Stimulated activated CD8-positive, alpha-beta memory T cell treated with anti-CD3 and anti-CD28 coated beads, Interleukin-4, amount 100 ng/mL, for 24 hours (primary cell): ENCODE measurements around the gene ST3GAL3.
A peak's percentile ranks its signal among the peaks of the same experiment; 100 is the strongest.

Experiments
- DNase-seq: peaks from one replicate; pipeline ENCODE4 v3.0.0-alpha.2; 2020; ENCODE audit warnings: low read depth

Gene ST3GAL3

DNA sequence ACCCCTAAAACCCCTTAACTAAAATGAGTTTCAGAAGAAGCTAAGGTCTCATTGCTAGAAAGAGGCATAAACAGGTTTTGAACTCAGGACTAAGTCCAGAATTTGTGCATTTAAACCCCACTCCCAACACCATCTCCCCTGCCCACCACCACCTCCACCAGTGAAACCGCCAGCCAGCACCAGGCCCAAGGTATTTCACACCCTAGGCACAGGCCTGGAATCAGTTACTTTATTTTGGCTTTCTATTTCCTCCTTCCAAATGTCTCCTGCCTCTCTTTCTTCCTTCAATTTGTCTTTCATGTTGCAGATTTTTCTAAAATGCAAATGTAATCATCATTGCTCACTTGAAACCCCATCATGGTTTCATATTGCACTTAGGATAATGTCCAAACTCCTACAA lies 237.5 kb downstream of the ST3GAL3 start:
- no peak for DNase-seq

DNA sequence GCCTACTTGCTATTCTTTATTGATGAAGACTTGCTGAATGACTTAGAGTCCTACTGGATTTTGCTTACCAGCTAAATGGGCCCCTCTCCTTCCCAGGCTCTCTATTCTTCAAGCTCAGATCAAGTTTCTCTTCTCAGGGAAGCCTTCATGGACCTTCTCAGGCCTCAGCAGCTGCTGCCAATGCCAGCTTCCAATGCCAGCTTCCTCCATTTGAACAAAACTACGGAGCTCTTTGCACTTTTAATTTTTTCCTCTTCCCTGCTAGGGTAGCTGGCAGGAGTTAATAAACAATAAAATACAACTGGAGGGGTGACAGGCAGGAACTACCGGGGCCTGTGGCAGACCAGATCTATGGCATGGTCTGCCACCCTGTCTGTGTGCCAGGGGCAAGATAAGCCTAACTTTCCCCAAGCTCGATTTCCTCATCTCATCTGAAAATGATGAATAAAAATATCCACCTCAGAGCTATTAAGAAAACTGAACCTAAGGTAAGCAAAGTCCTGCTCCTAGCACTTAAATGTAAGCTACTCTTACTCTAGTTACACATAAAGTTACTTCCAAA lies 238.4 kb downstream of the ST3GAL3 start:
- no peak for DNase-seq

DNA sequence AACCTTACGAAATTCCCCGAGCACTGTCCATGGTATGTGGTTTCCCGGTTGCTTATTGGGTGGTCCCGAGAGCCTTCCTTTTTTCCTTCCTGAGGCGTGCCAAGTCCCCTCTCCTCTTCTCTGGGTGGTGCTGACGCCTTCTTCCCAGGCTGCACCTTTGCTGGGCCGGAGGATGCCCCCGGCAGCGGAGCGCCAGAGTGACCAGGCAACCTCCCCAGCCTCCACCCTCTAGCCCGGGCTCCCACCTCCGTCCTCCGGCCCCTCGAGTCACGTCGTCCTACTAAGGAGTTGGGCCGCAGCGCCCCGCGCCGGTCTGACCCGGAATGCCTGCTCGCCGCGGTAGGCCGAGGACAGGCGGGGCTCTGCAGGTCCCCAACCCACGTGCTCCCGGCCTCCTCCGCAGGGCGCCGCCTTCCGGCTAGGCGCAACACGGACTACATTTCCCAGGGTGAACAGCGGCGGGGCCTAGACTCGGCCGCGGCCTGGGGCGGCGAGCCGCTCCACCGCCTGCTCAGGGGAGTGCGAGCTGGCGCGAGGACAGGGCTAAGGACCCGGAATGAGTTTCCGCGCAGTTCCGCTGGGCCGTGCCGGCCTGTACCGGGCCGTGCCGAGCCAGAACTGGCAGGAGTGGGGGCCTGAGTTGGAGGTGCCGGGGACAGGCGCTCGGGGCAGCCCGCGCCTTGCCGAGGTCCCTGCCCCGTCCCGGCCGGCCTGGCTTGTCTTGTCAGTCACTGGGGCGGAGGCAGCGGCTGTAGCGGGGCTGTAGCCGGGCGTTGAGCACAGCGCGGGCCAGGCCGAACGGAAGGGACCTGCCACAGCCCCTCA lies 239.1 kb downstream of the ST3GAL3 start, which contains the start of gene IPO13:
Gene IPO13 (plus strand): TSS at position 715 of the 825 bp plus-strand sequence. CDS start 651 bp downstream, outside the sequence.
- DNase-seq = peak; percentile 91

DNA sequence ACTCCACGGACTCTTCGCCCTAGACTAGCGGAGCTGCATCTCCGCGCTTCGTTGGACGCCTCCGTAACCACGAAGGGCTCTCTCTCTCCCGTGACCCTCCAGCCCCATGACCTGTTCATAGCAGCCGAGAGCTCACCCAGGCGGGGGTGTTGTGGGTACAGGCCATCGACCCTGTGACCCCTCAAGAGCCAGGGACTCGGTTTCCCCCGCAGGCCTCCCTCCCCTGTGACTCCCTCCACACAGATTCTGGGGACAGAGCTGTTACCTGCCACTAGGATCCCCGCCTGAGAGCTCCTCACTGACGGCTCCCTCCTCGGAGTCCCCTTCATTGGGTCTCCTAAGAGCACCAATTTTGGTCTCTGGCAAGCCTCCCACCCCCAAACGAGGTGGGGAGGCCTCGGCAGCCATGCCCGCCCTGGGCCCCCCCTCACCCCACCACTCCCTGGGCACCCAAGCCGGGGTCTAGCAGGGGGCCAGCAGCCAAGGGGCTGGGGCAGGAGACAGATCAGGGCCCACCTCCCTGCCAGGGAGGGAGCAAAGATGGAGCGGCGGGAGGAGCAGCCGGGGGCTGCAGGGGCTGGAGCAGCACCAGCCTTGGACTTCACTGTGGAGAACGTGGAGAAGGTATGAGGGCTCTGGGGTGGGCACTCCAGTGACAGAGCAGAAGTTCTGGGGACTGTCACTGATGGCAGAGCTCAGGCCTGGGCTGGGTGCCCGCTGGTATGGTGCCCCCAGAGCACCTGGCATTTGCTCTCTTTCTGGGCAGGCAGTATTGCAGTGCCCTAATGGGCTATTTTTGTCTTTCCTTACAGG lies 239.9 kb downstream of the ST3GAL3 start:
- no peak for DNase-seq

DNA sequence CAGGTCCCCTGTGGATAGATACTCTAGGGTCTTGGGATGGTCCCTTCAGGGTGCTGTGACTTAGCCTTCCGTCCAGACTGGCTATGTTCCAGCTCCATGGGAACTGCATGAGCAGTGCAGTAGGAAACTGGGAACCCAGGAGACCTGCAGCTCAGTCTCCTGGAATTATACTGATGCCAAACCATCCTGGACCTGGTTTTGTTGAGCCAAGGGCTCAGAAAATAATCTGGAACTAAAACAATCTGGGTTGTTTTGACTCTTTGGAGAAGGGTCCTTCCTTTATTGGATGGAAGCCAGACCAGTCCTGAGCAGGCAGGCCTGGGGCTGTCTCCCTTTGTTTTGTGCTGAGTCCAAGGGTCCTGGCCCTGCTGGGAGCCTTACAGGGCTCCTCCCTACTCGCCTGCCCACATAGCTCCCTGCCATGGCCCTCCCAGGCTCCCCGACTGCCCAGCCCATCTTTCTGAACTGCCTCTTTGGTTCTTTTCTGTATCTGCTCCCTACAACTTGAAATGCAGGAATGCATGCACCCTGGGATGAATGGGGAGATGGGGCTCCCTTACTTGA lies 240.6 kb downstream of the ST3GAL3 start:
- DNase-seq = no peak

DNA sequence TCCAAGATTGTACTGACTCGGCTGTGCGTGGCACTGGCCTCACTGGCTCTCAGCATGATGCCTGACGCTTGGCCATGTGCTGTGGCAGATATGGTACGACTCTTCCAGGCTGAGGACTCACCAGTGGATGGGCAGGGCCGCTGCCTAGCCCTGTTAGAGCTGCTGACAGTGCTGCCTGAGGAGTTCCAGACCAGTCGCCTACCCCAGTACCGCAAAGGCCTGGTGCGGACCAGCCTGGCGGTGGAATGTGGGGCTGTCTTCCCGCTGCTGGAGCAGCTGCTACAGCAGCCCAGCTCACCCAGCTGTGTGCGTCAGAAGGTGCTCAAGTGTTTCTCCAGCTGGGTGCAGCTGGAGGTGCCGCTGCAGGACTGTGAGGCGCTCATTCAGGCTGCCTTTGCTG lies 242.3 kb downstream of the ST3GAL3 start:
- DNase-seq = no peak

DNA sequence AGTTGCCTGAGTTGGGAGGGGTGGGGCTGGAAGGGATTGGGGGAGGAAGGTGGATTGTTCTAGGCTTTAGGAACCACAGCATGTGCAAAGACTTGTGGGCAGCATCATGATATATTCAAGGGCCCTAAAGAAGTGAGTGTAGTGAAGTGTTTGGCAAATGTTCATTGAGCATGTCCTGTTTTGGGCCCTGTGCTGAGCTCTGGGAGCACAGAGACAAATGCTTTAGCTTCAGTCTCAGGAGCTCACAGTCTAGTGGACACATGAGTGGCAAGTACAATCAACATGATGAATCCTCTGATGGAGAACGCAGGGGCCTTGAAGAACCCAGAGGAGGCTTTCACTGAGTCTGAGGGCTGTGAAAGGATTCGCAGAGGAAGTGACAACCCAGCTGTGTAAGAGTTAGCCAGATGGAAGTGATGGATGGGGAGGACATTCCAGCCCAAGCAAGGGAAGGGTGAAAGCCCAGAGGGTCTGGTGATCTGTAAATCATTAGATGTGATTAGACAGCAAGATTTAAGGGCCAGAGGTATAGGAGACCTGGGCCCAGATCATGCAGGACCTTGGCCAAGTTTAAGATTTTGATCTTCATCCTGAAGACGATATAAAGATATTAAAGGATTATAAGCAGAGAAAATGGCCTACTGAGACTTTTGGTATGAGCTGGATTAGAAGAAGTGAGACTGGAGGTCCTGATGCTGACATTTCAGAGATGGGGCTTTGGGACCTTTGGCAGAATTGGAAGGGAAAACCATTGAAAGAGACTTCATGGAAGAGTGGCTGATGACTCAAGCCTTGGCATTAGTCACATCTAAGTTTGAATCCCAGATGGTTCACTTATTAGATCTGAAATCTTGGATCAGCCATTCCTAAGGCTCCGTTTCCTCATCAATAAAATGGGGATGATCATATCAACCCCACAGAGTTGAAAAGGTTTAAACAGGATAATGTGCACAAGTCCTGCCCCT lies 244.0 kb downstream of the ST3GAL3 start:
- no peak for DNase-seq

DNA sequence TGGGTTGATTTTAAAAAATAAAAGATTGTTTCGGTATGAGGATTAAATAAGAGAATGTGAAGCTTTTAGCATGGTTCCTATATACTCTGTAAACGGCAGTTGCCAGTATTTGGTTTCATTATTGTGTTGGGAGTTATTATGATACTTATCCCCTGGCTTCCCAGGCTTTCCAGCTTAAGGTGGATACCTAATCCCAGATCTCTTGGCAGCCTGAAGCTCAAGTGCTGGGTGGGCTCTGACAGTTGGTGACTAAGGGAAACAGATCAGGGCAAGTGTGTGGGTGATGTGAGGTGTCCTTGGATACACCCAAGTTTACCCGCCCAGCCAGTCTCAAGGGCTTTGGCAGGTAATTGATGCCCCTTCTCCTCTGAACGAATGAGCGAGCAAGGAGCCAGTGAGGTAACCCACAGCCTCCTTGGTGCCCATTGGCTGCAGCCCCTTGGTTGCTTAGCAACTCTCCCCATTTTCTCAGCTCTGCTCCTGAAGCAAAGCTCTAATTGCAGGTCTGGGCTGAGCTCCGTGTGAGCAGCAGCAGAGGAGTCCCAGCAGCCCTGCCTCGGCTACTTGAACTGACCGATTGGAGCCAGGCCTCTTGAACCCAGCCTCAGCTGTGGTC lies 245.5 kb downstream of the ST3GAL3 start:
- no peak for DNase-seq

DNA sequence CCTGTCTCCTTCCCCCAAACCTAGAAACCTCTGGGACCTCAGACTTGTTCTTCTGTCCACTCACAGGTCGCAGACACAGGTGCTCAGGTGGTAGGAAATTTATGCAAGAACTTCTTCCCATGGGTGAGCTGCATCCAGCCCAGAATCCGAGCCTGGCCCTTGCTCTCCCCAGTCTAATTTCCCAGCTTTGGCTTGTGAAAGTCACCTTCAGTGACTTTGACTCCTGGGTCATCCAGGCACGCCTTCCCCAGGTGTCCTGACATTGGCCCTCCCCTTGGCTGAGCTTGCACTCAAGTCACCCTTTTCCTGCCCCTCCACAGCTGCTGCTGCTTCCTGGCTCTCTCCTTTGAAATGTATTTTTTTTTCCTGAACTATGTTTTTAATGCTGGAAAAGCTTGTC lies 246.0 kb downstream of the ST3GAL3 start:
- no peak for DNase-seq

DNA sequence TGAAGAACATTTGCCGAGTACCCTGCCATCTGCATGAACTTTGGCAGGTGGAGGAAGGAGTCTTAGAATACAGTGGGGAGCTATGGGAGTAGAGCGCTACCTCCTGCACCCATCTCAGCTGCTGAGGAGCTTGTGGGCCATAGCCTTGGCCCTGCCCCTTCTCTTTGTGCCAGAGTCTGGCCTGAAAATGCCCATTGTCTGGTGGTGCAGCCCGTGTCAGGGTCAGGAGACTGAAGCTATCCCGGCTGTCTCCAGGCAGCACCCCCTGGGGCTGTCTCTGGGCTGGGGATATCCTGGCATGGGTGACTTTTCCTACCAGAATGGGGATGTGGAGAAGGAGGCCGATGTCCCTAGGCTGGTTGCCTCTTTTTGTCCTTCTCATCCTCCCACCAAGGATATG lies 246.7 kb downstream of the ST3GAL3 start:
- DNase-seq = no peak

DNA sequence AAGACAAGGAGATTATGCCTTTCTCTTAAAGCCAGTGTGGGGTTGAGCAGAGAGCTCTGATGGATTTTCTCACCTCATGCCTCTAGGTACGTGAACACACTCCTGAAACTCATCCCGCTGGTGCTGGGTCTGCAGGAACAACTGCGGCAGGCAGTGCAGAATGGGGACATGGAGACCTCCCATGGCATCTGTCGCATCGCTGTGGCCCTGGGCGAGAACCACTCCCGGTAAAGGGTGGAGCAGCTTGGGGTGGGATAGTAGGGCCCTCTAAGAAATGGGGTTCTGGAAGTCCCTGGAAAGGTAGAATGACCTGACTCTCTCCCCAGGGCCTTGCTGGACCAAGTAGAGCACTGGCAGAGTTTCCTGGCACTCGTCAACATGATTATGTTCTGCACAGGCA lies 248.9 kb downstream of the ST3GAL3 start:
- DNase-seq = no peak

DNA sequence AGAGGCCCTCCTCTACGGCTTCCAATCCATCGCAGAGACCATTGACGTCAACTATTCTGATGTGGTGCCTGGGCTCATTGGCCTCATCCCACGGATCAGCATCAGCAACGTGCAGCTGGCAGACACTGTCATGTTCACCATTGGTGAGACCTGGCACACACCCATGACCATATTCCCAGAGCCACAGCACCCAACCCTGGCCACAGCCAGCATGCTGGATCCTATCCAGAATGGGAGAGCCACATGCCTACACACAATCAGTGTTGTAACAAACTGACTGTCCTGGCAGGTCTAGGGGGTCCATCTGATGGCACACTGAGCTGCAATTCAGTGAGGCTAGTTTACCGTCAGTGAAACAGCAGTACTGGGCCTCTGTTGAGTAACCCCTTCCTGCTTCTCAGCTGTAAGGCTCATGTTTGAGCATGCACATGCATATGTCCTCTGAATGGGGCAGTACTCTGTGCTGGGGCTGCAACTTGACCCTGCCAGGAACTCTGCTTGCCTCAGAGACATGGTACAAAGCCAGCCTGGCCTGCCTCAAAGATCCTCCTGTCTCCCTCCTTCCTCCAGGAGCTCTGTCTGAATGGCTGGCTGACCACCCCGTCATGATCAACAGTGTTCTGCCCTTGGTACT lies 250.2 kb downstream of the ST3GAL3 start:
- DNase-seq = no peak

DNA sequence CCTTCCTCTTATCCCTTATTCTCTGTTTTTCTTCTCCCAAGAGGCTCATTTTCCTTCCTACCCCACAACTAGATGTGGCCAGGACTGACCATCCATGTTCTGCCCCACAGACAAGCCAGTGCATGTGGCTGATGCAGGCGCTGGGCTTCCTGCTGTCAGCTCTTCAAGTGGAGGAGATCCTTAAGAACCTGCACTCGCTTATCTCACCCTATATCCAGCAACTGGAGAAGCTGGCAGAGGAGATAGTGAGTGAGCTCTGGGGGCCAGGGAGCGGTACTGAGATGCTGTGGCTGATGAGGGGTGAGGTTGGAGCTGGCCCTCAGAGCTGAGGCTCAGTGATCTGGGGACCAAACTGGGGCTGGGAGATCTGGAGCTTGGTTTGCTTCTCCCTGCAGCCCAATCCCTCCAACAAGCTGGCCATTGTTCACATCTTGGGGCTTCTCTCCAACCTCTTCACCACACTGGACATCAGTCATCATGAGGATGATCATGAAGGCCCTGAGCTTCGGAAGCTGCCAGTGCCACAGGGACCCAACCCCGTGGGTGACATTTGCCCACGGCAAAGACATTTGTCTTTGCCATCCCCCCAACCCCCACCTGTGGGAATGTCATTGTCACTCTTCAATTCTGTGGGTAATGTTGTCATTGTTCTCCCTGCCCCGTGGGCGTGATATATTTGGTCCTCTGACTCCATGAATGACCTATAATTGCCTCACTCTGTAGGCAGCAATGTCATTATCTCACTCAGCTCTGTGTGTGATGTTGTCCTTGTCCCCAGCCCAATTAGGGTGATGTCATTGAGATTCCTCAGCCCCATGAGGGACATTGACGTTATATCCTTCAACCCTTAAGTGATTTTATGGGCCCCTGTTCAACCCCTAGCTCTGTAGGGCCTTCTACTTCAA lies 251.3 kb downstream of the ST3GAL3 start:
- DNase-seq = no peak

DNA sequence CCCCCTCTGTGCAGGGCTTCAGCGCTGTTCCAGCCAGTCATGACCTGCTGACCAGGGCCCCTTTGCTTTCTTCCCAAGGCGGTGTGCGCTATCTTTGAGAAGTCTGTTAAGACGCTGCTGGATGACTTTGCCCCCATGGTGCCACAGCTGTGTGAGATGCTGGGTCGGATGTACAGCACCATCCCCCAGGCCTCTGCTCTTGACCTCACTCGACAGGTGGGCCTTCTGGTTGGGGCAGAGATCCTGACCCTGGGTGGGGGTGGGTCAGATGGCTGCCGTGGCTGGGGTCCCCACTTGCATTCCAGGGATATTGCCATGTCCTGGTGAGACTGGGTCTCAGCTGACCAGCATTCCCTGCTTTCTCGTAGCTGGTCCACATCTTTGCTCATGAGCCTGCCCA lies 253.5 kb downstream of the ST3GAL3 start:
- DNase-seq = no peak

DNA sequence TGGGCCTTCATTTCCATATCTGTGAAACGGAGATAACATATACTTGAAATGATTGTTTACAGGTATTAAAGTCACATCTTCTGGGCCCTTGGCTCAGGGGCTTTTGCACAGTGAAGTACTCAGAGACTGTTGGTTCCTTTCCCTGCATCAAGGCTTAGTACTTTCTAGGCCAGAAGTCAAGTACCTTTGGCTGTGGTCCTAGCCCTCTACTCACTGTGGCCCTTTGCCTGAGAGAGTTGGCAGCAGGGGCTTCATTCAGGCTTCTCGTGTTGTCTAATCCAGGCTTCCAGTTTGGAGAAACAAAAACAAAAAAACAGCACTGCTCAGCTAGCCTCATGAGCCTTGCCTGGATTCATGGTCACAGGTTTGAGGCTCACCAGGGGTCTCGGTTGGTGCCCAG lies 254.4 kb downstream of the ST3GAL3 start:
- DNase-seq = no peak

DNA sequence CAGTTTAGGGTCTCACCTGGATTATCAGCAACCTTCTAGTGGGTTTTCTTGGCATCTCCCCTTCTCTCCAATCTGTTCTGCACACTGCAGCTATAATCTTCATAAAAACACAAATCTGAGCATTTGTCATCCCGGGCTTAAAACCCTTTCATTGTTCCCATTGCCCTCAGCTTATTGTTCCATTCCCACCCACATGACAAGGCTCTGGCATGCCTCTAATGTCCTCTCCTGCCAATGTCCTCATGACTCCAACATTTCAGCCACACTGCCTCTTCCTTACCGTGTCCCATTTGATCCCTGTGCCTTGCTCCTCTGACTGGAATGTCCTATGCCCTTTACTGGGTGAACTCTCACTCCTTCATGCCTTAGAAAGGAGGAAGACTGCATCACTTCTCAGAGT lies 255.0 kb downstream of the ST3GAL3 start:
- no peak for DNase-seq

DNA sequence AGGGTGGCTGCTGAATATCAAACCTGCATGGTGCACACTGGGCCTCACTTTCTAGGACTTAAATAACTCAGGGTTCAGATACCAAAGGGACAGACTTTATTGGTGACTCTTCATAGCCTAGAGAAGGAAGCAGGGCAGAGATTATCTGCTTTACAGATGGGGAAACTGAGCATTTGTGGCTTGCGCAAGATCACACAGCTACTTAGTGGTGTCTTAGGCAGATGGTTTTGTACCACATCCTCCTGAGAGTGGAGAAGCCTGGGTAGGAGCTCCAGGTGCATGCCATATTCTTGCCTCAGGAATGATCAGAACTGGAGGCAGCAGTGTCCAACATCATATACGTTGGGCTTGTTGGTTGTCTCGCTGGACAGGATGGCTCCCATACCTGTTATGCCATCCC lies 255.7 kb downstream of the ST3GAL3 start:
- DNase-seq = no peak

DNA sequence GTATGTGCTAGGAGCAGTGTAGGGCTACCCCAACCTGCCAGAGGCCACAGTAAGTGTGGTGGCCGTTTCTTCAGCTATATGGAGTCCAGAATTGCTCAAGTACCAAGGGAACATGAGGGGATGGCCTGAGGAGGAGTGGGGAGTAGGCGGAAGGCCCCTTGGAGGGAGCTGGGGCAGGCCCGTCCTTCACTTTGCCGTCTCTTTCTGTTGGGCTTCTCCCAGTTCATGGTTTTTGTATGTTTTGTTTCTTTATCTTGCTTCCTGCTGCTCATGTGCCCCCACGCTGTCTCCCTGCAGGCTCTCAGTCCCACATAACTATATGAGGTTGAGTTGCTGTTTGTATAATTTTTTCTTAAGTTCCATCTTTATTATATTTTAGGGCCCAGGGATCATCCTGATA lies 256.6 kb downstream of the ST3GAL3 start:
- DNase-seq = no peak

DNA sequence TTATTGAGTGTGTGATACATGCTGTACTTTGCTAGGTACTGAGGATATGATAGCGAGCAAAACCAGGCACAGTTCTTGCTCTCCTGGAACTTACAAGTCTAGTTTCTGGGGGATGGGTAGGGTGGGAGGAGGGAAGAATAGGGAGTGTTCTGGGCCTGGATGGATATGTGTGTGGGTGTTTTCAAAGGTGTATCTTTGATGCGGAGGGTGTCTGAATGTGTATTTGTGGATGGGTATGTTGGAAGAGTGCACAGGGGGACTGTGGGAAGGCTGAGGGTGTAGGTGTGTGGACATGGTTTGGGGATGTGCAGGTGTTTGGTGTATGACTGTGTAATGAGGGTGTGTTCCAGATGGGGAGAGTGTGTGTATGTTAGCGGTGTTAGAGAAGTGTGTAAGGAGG lies 258.0 kb downstream of the ST3GAL3 start:
- no peak for DNase-seq
